NT2/D1 (cell line): ENCODE measurements around the gene XYLT1.

Experiments
- DNase-seq: peaks from one replicate; pipeline ENCODE4 v3.0.0-alpha.2; 2011; ENCODE audit warnings: low read depth, low spot score
- H3K27me3 ChIP-seq: 2 replicates; pipeline ENCODE4 v1.6.0; 2011; ENCODE audit warnings: mild to moderate bottlenecking; ENCODE audit not compliant: insufficient read length, insufficient read depth
- H3K36me3 ChIP-seq: 2 replicates; pipeline ENCODE4 v1.6.1; 2011; ENCODE audit warnings: mild to moderate bottlenecking, low read length, mixed read lengths; ENCODE audit not compliant: insufficient read depth, insufficient read length
- H3K4me1 ChIP-seq: 2 replicates; pipeline ENCODE4 v1.5.1; 2011; ENCODE audit not compliant: insufficient read depth, insufficient read length
- H3K4me3 ChIP-seq: 2 replicates; pipeline ENCODE4 v1.5.1; 2011; ENCODE audit warnings: low read depth; ENCODE audit not compliant: insufficient read length
- H3K9ac ChIP-seq: 2 replicates; pipeline ENCODE4 v1.6.0; 2011; ENCODE audit warnings: low read depth; ENCODE audit not compliant: insufficient read length
- H3K9me3 ChIP-seq: 2 replicates; pipeline ENCODE4 v1.5.1; 2011; ENCODE audit warnings: mild to moderate bottlenecking, low read length; ENCODE audit not compliant: insufficient read depth
- SUZ12 ChIP-seq: IDR thresholded peaks from 2 replicates; pipeline ENCODE4 v1.6.1; 2011; ENCODE audit not compliant: insufficient read length, insufficient read depth; ENCODE audit errors: extremely low read depth
- YY1 ChIP-seq: IDR thresholded peaks from 2 replicates; pipeline ENCODE4 v1.6.1; 2011; ENCODE audit not compliant: insufficient read length, insufficient read depth
- ZNF274 ChIP-seq: IDR thresholded peaks from 2 replicates; pipeline ENCODE4 v1.6.1; 2011; ENCODE audit warnings: mild to moderate bottlenecking, low read depth, low read length

The XYLT1 gene

GRCh38 chr16:17177959-17178905, 292.5 kb downstream of the XYLT1 start:
- no peaks in the 10 kb centered on the region for H3K27me3 ChIP-seq
- no peak overlapping the region for H3K9ac ChIP-seq
- H3K36me3 ChIP-seq, result no peaks in the 10 kb centered on the region
- DNase-seq, result no peak
- no peak overlapping the region for H3K4me3 ChIP-seq
- TF ChIP-seq SUZ12, result no peak
- no peak for TF ChIP-seq ZNF274
- TF ChIP-seq YY1, result no peak
- H3K4me1 ChIP-seq, result no peaks in the 10 kb centered on the region
- H3K9me3 ChIP-seq, result no peaks in the 10 kb centered on the region

- Histone ChIP-seq H3K4me3 (no peak overlapping the region), H3K27me3 (no peaks in the 10 kb centered on the region), H3K9me3 (no peaks in the 10 kb centered on the region), H3K9ac (no peak overlapping the region), H3K36me3 (no peaks in the 10 kb centered on the region), H3K4me1 (no peaks in the 10 kb centered on the region)
- TF ChIP-seq SUZ12 (no peak), YY1 (no peak), ZNF274 (no peak)
- no peak for DNase-seq
Observed at GRCh38 chr16:17177242-17177958, 293.4 kb downstream of the XYLT1 start.

DNA sequence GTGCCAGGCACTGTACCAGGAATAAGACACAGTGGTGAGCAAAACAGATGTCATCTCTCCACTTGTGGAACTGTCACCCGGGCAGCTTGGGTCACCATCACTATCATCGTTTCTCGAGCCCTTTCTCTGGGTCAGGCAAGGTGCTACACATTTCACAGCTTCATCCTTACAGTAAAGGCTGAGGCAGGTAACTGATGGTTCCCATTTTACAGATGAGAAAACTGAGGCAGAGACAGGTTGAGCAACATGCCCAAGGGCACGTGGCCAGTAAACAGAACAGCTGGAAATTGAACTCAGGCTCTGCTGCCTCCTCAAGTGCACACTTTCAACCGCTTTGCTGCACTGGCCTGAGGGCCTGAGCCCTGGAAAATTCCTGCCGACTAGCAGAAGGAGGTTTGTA, 294.6 kb downstream of the XYLT1 start:
- no peak for DNase-seq
- Histone ChIP-seq H3K9ac (no peak overlapping the region), H3K9me3 (no peaks in the 10 kb centered on the region), H3K27me3 (no peaks in the 10 kb centered on the region), H3K36me3 (no peaks in the 10 kb centered on the region), H3K4me1 (no peaks in the 10 kb centered on the region), H3K4me3 (no peak overlapping the region)
- no peak for TF ChIP-seq SUZ12
- no peak for TF ChIP-seq YY1
- TF ChIP-seq ZNF274, result no peak

DNA sequence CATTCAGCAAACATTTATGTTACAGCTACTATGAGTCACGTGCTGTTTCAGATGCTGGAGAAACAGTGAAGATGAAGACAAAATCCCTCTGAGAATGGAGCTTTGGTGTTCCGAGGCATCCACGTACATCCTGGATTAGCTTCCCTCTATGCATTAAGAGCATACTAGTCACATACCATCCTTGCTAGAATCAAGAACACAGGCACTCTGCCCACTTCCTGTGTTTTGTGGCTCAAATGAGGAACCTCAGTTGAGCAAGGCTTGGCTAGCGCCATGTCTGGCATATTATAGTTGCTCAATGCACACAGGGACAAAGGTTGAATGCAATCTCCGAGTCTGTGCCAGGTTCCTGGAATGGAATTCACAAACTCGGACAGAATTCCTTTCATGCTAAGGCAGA, 297.5 kb downstream of the XYLT1 start:
- Histone ChIP-seq H3K4me3 (no peak overlapping the region), H3K9me3 (no peaks in the 10 kb centered on the region), H3K36me3 (no peaks in the 10 kb centered on the region), H3K9ac (no peak overlapping the region), H3K4me1 (no peaks in the 10 kb centered on the region), H3K27me3 (no peaks in the 10 kb centered on the region)
- DNase-seq, result no peak
- TF ChIP-seq YY1, result no peak
- TF ChIP-seq SUZ12, result no peak
- no peak for TF ChIP-seq ZNF274

DNA sequence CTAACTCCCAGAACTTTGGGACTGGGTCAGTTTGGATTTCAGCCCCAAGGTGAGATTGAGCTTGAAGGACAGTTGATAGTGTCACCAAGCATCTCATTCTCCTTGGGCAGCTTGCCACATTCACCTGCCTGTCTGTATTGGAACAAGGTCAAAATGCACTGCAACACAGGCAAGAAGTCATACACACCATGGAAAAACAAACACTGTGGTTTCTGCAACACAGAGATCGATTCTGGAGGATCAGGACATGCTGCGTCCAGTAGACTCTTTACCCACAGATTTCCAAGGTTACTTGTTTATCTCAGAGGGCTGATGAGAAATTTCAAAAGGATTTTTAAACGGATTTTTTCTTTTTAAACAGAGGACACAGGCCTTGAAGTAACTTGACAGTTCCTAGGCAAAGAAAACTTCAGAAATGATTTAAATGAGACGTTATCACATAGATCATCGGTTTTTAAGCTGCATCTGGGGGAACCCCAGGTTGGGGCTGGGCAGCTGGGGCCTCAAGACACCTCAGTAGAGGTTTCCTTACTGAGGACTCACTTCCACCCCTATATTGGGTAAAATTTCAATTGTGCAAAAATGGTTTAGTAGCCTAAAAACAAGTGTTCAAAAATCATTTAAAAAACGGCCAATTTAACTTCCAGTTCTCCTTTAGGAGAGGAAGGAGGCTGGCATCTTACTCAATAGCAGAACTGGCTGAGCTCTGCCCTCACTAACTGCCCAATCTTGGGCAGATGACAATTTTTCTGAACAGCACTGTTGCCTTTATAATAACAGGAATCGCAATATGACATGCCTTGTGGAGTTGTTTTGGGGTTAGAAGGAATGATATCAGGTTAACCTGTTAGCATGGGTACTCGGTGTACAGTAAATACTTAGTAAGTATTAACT, 299.3 kb downstream of the XYLT1 start:
- no peak for DNase-seq
- Histone ChIP-seq H3K4me3 (no peak overlapping the region), H3K4me1 (no peaks in the 10 kb centered on the region), H3K27me3 (no peaks in the 10 kb centered on the region), H3K9ac (no peak overlapping the region), H3K9me3 (no peaks in the 10 kb centered on the region), H3K36me3 (no peaks in the 10 kb centered on the region)
- TF ChIP-seq YY1, result no peak
- TF ChIP-seq SUZ12, result no peak
- no peak for TF ChIP-seq ZNF274

- Histone ChIP-seq H3K27me3 (no peaks in the 10 kb centered on the region), H3K4me3 (no peak overlapping the region), H3K9ac (no peak overlapping the region), H3K4me1 (no peaks in the 10 kb centered on the region), H3K36me3 (no peaks in the 10 kb centered on the region), H3K9me3 (no peaks in the 10 kb centered on the region)
- TF ChIP-seq YY1 (no peak), SUZ12 (no peak), ZNF274 (no peak)
- no peak for DNase-seq
Observed at GRCh38 chr16:17170435-17170834, 300.3 kb downstream of the XYLT1 start.

GRCh38 chr16:17168181-17168580, 302.6 kb downstream of the XYLT1 start:
- Histone ChIP-seq H3K36me3 (no peaks in the 10 kb centered on the region), H3K4me1 (no peaks in the 10 kb centered on the region), H3K27me3 (no peaks in the 10 kb centered on the region), H3K9me3 (no peaks in the 10 kb centered on the region), H3K4me3 (no peak overlapping the region), H3K9ac (no peak overlapping the region)
- no peak for TF ChIP-seq SUZ12
- TF ChIP-seq ZNF274, result no peak
- TF ChIP-seq YY1, result no peak
- no peak for DNase-seq
